Brain pericyte (primary cell): ENCODE data around the gene C5AR2.
"Not testable (repeated sequence)": the region's sequence is repeated elsewhere in the genome, so short reads cannot be mapped to it uniquely, and the experiment has no call there.

Source experiments
- DNase-seq: peaks from one replicate; pipeline ENCODE4 v3.0.0-alpha.2; 2012; ENCODE audit warnings: low read depth, low spot score

Gene C5AR2

DNA sequence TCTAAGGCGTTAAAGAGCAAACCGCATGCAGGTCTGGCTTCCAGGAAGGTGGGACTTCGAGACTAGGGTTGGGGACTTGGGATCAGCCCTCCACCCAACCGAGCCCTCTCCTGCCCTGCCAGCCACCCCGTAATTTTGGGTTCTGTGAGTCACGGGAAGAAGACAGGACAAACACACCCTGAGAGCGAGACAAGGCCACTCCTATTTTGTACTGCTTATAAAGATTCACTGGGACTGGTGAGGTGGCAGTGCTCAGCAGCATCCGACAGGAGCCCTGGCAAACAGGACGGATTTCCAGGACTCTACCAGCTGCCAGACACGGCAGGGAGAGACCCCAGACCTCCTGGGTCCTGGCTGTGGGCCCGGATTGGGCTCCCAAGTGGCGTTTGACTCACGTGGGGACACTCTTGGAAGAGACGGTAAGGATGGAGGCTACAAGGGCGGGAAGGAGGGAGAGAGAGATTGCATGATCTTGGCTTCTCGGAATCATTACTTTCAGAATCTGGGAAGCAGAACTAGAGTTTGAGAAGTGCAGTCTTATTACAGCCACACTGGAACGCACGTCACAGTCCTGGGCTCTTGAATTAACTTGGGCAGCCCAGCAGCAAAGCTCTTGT lies at the start of gene C5AR2:
C5AR2 (plus strand) TSS at position 245 of the 617 bp plus-strand sequence. CDS start 8,625 bp downstream, outside the sequence.
- no peak for DNase-seq

DNA sequence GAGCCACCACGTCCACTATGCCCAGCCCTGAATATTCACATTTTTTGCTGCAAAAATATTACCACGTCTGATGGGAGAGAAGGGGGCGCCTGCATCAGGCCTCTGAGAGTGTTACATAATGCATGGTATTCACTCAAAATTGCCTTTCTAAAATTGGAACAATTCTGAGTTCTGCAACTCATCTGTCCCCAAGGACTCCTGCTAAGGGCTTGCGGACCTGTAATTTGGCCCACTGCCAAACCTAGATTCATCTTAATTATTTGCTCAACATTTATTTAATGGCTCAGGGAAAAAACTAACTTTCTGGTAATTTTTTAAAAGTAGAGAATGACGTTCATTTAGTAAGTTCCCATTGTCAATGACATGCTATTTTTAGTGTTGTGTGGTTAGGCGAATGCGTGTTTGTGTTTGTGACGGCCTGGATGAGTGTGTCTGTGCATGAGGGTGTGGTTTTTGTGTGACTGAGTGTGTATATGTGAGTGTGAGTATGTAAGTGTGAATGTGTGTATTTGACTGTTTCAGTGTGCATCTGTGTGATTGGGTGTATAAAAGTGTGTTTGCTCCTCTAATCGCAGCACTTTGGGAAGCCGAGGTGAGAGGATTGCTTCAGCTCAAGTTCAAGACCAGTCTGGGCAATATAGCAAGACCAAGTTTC lies 48.4 kb upstream of the C5AR2 start:
- no peak for DNase-seq

DNA sequence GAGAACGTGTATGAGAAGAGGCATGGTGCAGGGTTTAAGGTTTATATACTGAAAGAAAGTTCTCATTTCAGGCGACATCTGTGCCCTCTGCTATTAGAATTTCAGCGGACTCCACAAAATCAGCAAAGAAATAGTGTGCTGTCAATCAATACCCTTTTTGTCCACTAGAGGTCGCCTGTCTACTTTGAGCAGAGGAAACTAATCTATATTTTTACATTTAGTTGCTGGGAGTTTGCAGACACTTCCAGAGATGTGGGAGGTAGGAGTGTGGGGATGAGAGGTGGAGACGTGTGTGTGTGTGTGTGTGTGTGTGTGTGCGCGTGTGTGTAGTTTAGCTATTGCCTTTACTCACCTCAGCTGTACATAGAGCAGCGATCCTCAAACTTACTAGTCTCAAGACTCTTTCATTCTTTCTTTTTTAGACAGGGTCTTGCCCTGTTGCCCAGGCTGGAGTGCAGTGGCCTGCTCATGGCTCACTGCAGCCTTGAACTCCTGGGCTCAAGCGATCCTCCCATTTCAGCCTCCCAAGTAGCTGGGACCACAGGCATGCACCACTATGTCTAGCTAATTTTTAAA lies 47.6 kb upstream of the C5AR2 start:
- DNase-seq: no peak

DNA sequence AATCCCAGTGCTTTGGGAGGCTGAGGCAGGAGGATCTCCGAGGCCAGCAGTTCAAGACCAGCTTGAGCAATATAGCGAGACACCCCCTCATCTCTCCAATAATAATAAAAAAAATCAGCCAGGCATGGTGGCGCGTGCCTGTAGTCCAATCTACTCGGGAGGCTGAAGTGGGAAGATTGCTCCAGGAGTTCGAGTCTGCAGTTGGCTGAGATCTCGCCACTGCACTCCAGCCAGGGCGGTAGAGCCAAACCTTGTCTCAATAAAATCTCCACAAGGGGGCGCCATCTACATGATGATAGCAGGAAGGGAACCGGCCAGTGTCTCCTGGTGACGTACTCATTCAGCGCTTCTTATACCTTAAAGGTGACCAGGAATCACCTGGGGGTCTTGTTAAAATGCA lies 35.9 kb upstream of the C5AR2 start:
- DNase-seq: no peak

DNA sequence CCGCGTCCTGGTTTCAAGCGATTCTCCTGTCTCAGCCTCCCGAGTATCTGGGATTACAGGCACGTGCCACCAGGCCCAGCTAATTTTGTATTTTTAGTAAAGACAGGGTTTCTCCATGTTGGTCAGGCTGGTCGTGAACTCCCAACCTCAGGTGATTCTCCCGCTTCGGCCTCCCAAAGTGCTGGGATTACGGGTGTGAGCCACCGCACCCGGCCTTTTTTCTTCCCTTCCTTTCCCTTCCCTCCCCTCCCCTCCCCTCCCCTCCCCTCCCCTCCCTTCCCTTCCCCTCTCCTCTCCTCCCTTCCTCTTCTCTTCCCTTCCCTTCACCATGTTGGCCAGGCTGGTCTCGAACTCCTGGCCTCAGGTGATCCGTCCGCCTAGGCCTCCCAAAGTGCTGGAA lies 31.1 kb upstream of the C5AR2 start:
- not testable (repeated sequence) for DNase-seq

DNA sequence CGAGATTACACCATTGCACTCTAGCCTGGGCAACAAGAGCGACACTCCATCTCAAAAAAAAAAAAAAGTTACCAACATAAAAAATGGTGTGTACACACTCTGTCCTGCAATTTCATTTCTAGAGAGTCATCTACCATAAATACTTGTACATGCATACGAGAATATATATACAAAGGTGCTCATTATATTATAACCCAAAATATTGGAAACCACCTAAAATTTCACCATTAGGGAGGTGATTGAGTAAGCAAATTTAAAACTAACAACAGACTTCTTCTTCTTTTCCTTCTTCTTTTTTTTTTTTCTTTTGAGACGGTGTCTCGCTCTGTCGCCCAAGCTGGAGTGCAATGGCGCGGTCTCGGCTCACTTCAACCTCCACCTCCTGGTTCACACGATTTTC lies 29.7 kb upstream of the C5AR2 start:
- DNase-seq: no peak

DNA sequence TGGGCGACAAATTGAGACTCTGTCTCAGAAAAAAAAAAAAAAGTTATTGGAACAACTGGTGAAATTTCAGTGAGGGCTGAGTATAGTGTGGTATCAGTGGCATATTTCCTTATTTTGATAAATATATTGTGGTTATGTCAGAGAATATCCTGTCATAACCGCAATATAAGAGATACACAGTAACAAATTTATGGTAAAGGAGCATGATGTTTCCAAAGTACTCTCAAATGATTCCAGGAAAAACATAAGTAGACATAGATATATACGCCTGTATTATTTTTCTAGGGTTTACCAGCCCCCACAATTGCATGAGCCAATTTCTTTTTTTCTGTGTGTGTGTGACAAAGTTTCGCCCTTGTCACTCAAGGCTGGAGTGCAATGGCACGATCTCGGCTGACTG lies 28.0 kb upstream of the C5AR2 start:
- DNase-seq: no peak

DNA sequence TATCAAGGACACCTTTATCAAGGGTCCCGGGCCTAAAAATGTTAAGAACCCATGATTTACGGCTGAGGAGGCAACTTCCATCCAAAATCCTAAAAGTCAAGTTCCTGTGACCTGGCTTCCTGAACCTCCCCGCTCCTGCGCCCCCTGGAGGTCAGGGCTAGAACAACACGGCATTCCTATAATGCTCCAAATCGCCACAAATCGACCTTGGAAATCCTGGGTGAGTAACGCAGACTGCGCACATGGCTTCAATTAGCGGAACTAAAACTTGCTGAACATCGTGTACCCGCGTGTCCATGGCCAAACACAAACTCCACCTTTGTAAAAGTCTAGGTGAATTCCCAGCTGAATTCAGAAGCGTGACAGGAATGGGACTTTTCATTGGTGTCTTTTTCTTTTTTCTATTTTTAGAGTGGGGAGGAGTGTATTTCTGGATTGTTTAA lies 26.6 kb upstream of the C5AR2 start:
- DNase-seq: peak; percentile 51

DNA sequence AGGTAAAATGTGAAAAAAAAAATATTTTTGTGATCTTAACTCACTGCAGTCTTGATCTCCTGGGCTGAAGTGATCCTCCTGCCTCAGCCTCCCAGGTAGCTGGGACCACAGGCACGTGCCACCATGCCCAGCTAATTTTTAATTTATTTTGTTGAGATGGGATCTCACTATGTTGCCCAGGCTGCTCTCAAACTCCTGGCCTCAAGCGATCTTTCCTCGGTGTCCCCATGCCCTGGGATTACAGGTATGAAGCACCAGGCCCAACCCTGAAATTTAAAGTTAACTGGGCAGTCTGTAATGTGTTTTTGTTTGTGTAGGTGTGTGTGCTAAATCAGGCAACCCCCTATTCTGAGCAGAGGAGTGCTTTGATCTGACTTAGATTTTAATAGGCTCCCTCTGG lies 25.7 kb upstream of the C5AR2 start:
- no peak for DNase-seq

DNA sequence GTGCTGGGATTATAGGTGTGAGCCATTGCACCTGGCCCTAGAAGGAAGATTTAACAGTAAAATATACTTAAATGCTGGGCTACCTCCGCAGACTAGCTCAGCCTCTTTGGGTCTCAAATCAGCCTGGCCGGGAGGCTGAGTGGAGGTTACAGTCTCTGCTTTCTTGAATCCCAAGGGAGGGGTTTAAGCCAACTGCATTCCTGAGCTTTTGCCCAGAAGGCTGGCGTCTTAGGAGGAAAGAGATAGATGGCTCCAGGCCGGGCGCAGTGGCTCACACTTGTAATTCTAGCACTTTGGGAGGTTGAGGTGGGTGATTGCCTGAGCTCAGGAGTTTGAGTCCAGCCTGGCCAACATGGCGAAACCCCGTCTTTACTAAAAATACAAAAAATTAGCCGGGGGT lies 22.9 kb upstream of the C5AR2 start:
- DNase-seq: no peak

DNA sequence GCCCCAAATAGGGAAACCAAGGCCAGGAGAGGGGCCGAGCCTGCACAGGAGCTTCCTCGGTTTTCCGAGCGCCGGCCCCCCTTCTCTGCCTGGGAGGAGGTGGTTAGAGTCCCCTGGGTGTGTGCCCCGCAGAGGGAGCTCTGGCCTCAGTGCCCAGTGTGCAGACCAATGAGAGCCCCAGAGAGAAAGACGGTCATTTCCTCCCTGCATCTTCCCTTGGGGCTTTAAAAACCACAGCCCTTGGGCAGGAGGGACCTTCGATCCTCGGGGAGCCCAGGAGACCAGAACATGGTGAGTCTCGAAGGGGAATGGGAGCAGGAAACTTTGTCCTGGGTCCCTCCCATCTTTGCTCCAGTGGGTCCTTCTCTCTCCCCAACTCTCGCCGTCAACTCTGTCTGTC lies 22.4 kb upstream of the C5AR2 start, which contains the start of gene C5AR1:
C5AR1 (plus strand) TSS at position 254 of the 400 bp plus-strand sequence; CDS start at position 289, 35 bp downstream.
- no peak for DNase-seq

DNA sequence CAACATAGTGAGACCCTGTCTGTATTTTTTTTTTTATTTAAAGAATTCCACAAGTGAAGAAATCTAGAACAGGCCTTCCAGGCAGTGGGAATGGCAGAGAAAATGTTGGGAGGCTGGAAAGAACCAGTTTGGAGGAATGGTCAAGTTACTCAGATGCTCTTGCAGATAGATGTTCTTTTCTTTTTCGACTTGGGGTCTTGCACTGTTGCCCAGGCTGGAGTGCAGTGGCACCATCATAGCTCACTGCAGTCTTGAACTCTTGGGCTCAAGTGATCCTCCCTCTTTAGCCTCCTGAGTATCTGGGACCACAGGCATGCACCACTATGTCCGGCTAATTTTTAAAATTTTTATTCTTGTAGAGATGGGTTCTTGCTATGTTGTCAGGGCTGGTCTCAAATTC lies 21.7 kb upstream of the C5AR2 start:
- no peak for DNase-seq

DNA sequence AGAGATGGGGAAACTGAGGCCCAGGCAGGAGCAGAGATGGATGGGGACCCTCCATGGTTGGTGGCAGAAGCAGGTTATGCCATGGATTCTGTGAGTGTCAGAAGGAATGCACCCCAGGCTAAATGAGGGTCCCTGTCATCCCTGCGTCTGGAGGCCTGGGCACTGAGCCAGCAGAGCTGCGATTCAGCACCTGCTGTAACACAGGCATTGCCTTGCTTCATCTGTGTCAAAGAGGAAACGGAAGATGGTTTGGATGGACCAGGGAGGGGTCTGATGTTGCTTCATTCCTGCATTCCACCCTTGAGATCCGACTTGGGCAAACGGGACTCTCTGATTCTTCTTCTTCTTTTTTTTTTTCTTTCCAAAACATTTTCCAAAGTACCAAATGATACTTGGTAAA lies 21.2 kb upstream of the C5AR2 start:
- DNase-seq: no peak

DNA sequence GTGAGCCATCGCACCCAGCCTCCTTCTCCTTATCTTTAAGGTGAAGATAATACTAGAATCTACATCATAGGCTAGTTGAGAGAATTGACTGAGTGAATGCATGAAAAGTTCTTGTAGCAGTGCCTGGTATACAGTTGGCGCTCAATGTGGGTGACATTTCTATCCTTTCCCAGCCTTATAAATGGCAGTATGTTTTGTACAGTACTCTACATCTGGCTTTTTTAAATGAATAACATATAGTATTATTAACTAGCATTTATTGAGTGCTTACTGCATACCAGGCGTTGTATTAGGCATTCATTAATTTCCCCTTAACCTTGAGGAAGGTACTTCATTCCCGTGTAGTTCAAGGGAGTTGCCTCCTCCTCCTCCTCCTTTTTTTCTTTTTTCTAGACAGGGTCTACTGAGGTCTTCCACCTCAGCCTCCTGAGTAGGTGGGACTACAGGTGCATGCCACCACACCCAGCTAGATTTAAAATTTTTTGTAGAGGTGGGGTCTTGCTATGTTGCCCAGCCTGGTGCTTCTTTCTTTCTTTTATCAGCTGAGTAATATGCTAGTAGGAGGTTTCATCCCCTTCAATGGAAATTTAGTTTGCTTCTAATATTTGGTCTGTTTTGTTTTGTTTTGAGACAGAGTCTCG lies 19.5 kb upstream of the C5AR2 start:
- no peak for DNase-seq

DNA sequence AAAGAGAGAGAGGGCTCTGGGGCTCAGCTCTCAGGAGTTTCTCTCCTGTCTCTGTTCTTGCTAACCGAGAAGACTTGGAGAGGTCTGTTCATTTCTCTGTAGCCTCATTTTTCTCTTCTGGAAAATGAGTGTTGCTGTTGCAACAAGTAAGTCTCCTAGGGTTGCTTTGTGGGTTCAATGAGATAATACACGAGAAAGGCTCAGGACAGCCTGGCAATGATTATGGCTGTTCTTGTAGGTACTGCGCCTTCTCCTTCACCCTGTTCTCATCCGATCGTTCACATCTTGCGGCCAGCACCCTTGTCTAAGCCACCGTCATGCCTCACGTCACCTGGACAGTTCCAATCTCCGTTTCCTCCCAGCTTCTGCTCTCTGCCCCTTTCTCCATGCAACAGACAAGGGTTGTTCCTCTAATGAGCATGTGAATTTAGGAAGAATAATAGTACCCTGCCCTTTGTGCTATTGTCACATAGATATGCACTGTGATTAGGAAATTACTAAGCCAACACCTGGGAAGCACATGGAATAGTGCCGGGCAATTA lies 18.1 kb upstream of the C5AR2 start:
- no peak for DNase-seq

DNA sequence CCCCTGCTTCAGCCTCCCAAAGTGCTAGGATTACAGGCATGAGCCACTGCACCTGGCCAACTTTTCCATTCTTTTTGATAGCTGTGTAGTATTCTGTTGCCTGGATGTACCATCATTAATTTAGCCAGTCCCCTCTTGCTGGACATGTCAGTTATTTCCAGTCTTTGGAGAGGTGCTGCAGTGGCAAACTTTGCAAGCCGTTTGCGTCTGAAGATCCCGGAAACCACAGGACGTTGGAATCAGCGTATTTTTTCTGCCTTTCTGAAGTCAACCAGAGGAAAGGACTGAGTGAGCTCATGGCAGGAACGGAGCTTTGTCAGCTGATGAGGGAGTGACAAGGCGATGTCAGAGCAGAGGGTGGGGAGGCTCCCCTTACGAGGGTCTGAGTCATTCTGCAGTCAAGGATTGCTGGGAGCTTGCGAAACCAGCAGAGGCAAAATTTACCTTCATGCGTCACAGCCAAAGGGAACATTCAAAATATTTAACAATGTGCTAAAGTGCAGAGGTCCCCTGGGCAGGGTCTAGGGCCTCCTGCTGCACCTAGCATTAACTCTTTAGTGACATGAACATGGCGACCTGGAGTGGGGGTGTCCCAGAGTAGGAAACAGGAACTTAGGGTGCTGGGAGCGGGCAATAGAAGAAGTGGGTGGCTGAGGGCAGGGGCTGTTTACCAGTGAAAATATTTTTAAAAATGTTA lies 16.7 kb upstream of the C5AR2 start:
- peak; percentile 78 for DNase-seq

DNA sequence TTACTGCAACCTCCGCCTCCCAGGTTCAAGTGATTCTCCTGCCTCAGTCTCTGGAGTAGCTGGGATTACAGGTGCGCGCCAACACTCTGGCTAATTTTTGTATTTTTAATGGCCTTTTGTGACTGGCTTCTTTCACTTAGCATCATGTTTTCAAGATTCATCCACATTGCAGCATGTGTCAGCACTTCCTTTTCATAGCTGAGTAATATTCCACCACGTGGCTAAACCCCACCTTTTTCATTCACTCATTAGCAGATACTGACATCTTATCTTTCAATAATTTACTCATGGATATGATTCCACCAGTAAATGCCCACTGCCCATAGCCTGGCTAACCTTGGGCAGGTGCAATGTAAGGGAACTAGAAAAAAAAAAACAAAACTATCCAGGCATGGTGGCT lies 15.5 kb upstream of the C5AR2 start:
- DNase-seq: no peak

DNA sequence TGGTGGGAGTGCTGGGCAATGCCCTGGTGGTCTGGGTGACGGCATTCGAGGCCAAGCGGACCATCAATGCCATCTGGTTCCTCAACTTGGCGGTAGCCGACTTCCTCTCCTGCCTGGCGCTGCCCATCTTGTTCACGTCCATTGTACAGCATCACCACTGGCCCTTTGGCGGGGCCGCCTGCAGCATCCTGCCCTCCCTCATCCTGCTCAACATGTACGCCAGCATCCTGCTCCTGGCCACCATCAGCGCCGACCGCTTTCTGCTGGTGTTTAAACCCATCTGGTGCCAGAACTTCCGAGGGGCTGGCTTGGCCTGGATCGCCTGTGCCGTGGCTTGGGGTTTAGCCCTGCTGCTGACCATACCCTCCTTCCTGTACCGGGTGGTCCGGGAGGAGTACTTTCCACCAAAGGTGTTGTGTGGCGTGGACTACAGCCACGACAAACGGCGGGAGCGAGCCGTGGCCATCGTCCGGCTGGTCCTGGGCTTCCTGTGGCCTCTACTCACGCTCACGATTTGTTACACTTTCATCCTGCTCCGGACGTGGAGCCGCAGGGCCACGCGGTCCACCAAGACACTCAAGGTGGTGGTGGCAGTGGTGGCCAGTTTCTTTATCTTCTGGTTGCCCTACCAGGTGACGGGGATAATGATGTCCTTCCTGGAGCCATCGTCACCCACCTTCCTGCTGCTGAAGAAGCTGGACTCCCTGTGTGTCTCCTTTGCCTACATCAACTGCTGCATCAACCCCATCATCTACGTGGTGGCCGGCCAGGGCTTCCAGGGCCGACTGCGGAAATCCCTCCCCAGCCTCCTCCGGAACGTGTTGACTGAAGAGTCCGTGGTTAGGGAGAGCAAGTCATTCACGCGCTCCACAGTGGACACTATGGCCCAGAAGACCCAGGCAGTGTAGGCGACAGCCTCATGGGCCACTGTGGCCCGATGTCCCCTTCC lies 11.8 kb upstream of the C5AR2 start:
- no peak for DNase-seq

DNA sequence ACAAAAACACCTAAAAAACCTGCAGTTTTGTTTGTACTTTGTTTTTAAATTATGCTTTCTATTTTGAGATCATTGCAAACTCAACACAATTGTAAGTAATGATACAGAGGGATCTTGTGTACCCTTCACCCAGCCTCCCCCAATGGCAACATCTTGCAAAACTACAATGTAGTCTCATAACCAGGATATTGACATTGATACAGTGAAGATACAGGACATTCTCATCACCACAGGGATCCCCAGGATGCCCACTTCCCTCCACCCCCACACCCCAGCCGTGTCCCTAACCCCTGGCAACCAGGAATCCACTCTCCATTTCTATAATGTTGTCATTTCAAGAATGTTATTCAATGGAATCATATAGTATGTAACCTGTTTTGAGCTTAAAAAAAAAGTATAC lies 10.3 kb upstream of the C5AR2 start:
- DNase-seq: no peak

DNA sequence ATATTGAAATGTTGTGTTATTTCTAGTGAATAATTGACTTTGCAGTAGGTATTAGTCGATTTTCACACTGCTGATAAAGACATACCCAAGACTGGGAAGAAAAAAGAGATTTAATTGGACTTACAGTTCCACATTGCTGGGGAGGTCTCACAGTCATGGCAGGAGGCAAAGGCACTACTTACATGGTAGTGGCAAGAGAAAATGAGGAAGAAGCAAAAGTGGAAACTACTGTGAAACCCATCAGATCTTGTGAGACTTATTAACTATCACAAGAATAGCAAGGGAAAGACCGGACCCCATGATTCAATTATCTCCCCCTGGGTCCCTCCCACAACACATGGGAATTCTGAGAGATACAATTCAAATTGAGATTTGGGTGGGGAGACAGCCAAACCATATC lies 9.9 kb upstream of the C5AR2 start:
- DNase-seq: no peak

DNA sequence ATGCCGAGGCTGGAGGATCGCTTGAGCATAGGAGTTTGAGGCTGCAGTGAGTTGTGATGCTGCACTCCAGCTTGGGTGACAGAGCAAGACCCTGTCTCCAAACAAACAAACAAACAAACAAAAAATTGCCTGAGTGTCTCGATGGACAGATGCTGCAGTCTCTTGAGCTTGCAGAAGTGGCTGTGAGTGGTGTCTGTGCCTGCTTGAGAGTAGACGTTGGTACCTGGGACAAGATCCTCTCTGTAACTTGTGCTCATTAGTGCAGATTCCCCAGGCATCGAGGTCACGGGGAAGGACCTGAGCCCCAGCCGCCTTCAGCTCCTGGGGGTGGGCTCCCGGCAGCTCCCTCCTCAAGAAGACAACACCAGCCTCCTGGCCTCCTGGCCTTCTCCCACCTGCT lies 8.6 kb upstream of the C5AR2 start:
- no peak for DNase-seq
